ENCODE data around the gene FRY. TPM values are rescaled to one million over a fixed set of nuclear protein-coding genes. Genes with fewer than 3 reads are reported as not detected.

Gene FRY
- total and polyA plus RNA-seq, 2 of the 13 experiments (the other 11 are each of a cell fraction or from before 2014, with no cell fraction given): 8.2 to 13.1 TPM

GRCh38 chr13:32039528-32039927 lies 8.0 kb downstream of the FRY start:
- H3K4me2 ChIP-seq (ENCODE audit: low read depth, low read length): no peak overlapping the region
- ATAC-seq: no peak
- TF ChIP-seq TRIM24 (CRISPR knock-in tag; IDR thresholded peaks at IDR 0.05) (no peak), FIP1L1 (IDR thresholded peaks at IDR 0.05; ENCODE audit: borderline replicate concordance, insufficient read depth, low read depth, low read length) (no peak), PAWR (CRISPR knock-in tag; IDR thresholded peaks at IDR 0.05; ENCODE audit: borderline replicate concordance) (no peak), EP300 (IDR thresholded peaks at IDR 0.05; ENCODE audit: low read depth in 2 of 2, low read length in 2 of 2) (no peak), EP300 (CRISPR knock-in tag; IDR thresholded peaks at IDR 0.05; ENCODE audit: borderline replicate concordance) (no peak), NONO (IDR thresholded peaks at IDR 0.05) (no peak), NONO (CRISPR knock-in tag; conservative IDR thresholded peaks at IDR 0.05) (no peak), ZGPAT (CRISPR knock-in tag; IDR thresholded peaks at IDR 0.05) (no peak), ZNF10 (CRISPR knock-in tag; IDR thresholded peaks at IDR 0.05; ENCODE audit: borderline replicate concordance, low read depth) (no peak), DMAP1 (CRISPR knock-in tag; IDR thresholded peaks at IDR 0.05) (no peak), ZNF75D (CRISPR knock-in tag; IDR thresholded peaks at IDR 0.05; ENCODE audit: borderline replicate concordance) (no peak), KDM4B (CRISPR knock-in tag; IDR thresholded peaks at IDR 0.05) (no peak), ZNF382 (CRISPR knock-in tag; IDR thresholded peaks at IDR 0.05; ENCODE audit: borderline replicate concordance) (no peak), ZMYM2 (CRISPR knock-in tag; IDR thresholded peaks at IDR 0.05) (no peak), SMAD9 (CRISPR knock-in tag; IDR thresholded peaks at IDR 0.05) (no peak), ZNF879 (CRISPR knock-in tag; IDR thresholded peaks at IDR 0.05) (no peak), ZNF124 (CRISPR knock-in tag; IDR thresholded peaks at IDR 0.05) (no peak), ZNF746 (CRISPR knock-in tag; IDR thresholded peaks at IDR 0.05) (no peak)
- no peak overlapping the region for H2AFZ ChIP-seq (ENCODE audit: low read length)
- no peaks in the 10 kb centered on the region for H3K27me3 ChIP-seq (ENCODE audit: control insufficient read depth in 1 of 2, insufficient read depth in 2 of 2, low read length in 2 of 2)
- H3K9me3 ChIP-seq (ENCODE audit: low read length): no peaks in the 10 kb centered on the region
- peaks cover 74% of the 10 kb centered on the region for H3K4me1 ChIP-seq (ENCODE audit: insufficient read depth, low read length)
- no peak for DNase-seq (ENCODE audit: low spot score)
- WGBS (ENCODE audit: low lambda C conversion rate): 94% methylated on average over 1 of the region's 1 CpG
- no peak for FAIRE-seq
- H4K20me1 ChIP-seq (ENCODE audit: insufficient read depth, low read length): no peaks in the 10 kb centered on the region
- H3K27ac ChIP-seq (ENCODE audit: extremely low read length, insufficient read depth, low read length): peak overlapping the region; percentile 46
- POLR2A ChIA-PET: no interaction called here
- no TSS peak for BruUV-seq (replicated peaks)
- no peak overlapping the region for H3K4me3 ChIP-seq (replicated peaks in 1 of 3; ENCODE audit: insufficient read depth in 1 of 3, low read depth in 2 of 3, low read length in 3 of 3)
- H3K79me2 ChIP-seq (ENCODE audit: insufficient read depth, low read length): peaks cover 16% of the 10 kb centered on the region
- no peak overlapping the region for H3K9ac ChIP-seq (ENCODE audit: insufficient read depth, low read depth, low read length)
- in situ Hi-C loops (cut with HindIII; ENCODE audit: extremely low pct_ligation_motif_present, low pct_unique_long_range_greater_than_20kb) (loop anchor here (25.0 kb wide), 2 partner anchors 98 to 398 kb away; partner anchors contain the start of gene N4BP2L1), intact Hi-C loops (cut with micrococcal nuclease; ENCODE audit: unreplicated experiment) (no loop called here)
- peaks cover 7 to 10% of the 10 kb centered on the region in 2 experiments; a peak in 4 of 5 replicates for H3K36me3 ChIP-seq (replicated peaks in 1 of 2; ENCODE audit: control insufficient read depth in 1 of 2, insufficient read depth in 2 of 2, low read length in 2 of 2)
- CTCF ChIA-PET (ENCODE audit: low intra/inter-chr PET ratio, low total read pairs): no interaction called here

All from HepG2 (cell line).